Neural progenitor cell (in vitro differentiated cells): ENCODE measurements around the gene VSX2. TPM values are rescaled to one million over a fixed set of nuclear protein-coding genes. Genes with fewer than 3 reads are reported as not detected.
A peak's percentile ranks its signal among the peaks of the same experiment; 100 is the strongest.

Experiments
- DNase-seq: peaks from one replicate; pipeline ENCODE4 v3.0.0-alpha.2; 2016; ENCODE audit warnings: low spot score
- H2AFZ ChIP-seq: fragments of 200-600 bp; sonication (generic); replicated peaks from 2 replicates; pipeline ENCODE4 v1.6.1; 2016; ENCODE audit warnings: antibody characterized with exemption
- H3F3A ChIP-seq: fragments of 200-600 bp; sonication (generic); 2 replicates; pipeline ENCODE4 v1.6.1; 2016; ENCODE audit warnings: antibody characterized with exemption, low read depth
- H3K27ac ChIP-seq: fragments of 200-600 bp; sonication (generic); 2 replicates; pipeline ENCODE4 v1.5.1; 2016; ENCODE audit warnings: mild to moderate bottlenecking
- H3K27me3 ChIP-seq: fragments of 200-600 bp; sonication (generic); 2 replicates; pipeline ENCODE4 v1.6.1; 2016; ENCODE audit warnings: mild to moderate bottlenecking, moderate library complexity
- H3K36me3 ChIP-seq: fragments of 200-600 bp; sonication (generic); 2 replicates; pipeline ENCODE4 v1.5.1; 2016
- H3K4me1 ChIP-seq: fragments of 200-600 bp; sonication (generic); 2 replicates; pipeline ENCODE4 v1.6.1; 2016; ENCODE audit warnings: mixed run types
- H3K4me2 ChIP-seq: fragments of 200-600 bp; sonication (generic); 2 replicates; pipeline ENCODE4 v1.6.1; 2016
- H3K4me3 ChIP-seq: fragments of 200-600 bp; sonication (generic); 2 replicates; pipeline ENCODE4 v1.5.1; 2016
- H3K79me2 ChIP-seq: fragments of 200-600 bp; sonication (generic); 2 replicates; pipeline ENCODE4 v1.6.1; 2016; ENCODE audit warnings: low read depth
- H3K9ac ChIP-seq: fragments of 200-600 bp; sonication (generic); 2 replicates; pipeline ENCODE4 v1.6.1; 2016
- H3K9me3 ChIP-seq: fragments of 200-600 bp; sonication (generic); 2 replicates; pipeline ENCODE4 v1.5.1; 2016; ENCODE audit warnings: low read depth
- H4K20me1 ChIP-seq: fragments of 200-600 bp; sonication (generic); 2 replicates; pipeline ENCODE4 v1.6.1; 2016; ENCODE audit warnings: low read depth
- H3K27ac Mint-ChIP-seq: 3 replicates; pipeline ENCODE4 v1.8.0; 2021; ENCODE audit warnings: mixed read lengths
- H3K27me3 Mint-ChIP-seq: 2 replicates; pipeline ENCODE4 v1.8.0; 2022; ENCODE audit warnings: low read depth, mild to moderate bottlenecking, inconsistent platforms, moderate library complexity, mixed read lengths; ENCODE audit not compliant: insufficient read depth
- H3K36me3 Mint-ChIP-seq: 3 replicates; pipeline ENCODE4 v1.8.0; 2021; ENCODE audit warnings: mixed read lengths
- H3K4me1 Mint-ChIP-seq: 3 replicates; pipeline ENCODE4 v1.8.0; 2021; ENCODE audit warnings: mixed read lengths
- H3K4me3 Mint-ChIP-seq: 3 replicates; pipeline ENCODE4 v1.8.0; 2021; ENCODE audit warnings: mild to moderate bottlenecking, moderate library complexity, mixed read lengths
- H3K9me3 Mint-ChIP-seq: 3 replicates; pipeline ENCODE4 v1.8.0; 2020; ENCODE audit warnings: mixed read lengths
- EZH2 ChIP-seq: fragments of 200-600 bp; sonication (generic); IDR thresholded peaks from 2 replicates; pipeline ENCODE4 v1.6.1; 2017; ENCODE audit warnings: antibody characterized with exemption, mild to moderate bottlenecking, moderate library complexity
- EZH2phosphoT487 ChIP-seq: fragments of 200-600 bp; sonication (generic); IDR thresholded peaks from 2 replicates; pipeline ENCODE4 v1.6.1; 2017; ENCODE audit warnings: antibody characterized with exemption
- total RNA-seq: library from RNA; depleted of rRNA; stranded (reverse); fragments of >200 nt; gene quantifications from 2 replicates; pipeline ENCODE4 v1.2.3, GENCODE V29; 2015; ENCODE audit warnings: low replicate concordance
- TF ChIP-seq, protein P1 (sequence below): fragments of 200-600 bp; sonication (generic); IDR thresholded peaks from 2 replicates; pipeline ENCODE4 v1.5.1; 2017; ENCODE audit warnings: antibody characterized with exemption, mild to moderate bottlenecking

VSX2 gene
- total RNA-seq, 1 donor from 2014 or later = 0.51 TPM

DNA sequence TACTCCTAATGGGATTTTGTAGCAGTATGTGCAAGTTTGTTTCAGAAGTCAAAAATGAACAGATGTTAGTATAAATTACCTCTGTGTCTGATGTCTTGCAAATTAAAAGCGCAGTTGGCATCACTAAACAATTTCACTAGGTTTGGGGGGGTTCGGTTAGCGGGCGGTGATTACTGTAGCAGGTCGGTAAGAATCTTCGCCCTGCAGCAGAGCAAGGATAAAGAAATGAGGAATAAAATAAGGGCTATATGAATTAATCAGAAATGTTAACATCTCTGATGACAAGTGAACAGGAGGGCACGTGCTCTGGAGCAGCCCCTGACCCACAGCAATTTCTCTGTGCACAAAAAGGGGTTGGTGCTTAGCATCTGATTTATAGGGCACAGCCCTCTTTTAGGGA lies 43.6 kb upstream of the VSX2 start:
- H3K9me3 Mint-ChIP-seq = no peaks in the 10 kb centered on the region
- peaks cover 6% of the 10 kb centered on the region for H3K4me1 Mint-ChIP-seq

DNA sequence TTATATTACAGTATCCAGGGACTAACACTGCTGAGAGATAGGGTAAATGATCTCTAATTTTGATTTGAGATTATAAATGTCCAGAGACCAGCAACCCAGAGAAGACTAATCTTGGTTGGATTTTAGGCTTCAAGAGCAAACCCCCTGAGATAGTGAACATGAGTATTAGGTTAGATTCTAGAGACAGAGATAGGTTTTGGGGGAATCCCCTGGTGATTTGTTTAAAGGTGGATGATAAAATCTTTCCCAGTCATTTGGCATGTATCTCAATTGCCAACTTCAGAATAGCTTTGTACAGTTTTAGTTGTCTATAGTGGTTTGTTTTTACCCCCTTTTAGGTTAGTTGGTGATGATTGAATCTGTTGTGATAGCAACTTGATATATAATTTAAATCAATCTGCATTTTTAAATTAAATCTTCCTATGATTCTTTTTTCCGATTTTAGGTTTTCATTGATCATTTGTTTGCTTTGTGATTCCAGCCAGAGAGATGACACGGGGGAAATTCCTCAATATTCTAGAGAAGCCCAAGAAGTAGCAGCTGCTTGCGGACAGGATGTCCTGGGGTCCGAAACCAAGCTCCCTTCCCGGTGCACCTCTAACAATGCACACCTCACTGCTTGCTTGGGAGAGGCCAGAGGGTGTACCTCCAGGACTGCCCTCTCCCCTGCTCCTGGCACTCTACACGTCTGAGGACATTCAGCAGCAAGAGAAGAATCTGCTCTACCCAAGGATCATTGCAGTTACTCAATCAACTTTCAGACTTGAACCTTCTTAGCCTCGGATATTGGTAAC lies 40.6 kb upstream of the VSX2 start:
- TF ChIP-seq, protein P1, sequence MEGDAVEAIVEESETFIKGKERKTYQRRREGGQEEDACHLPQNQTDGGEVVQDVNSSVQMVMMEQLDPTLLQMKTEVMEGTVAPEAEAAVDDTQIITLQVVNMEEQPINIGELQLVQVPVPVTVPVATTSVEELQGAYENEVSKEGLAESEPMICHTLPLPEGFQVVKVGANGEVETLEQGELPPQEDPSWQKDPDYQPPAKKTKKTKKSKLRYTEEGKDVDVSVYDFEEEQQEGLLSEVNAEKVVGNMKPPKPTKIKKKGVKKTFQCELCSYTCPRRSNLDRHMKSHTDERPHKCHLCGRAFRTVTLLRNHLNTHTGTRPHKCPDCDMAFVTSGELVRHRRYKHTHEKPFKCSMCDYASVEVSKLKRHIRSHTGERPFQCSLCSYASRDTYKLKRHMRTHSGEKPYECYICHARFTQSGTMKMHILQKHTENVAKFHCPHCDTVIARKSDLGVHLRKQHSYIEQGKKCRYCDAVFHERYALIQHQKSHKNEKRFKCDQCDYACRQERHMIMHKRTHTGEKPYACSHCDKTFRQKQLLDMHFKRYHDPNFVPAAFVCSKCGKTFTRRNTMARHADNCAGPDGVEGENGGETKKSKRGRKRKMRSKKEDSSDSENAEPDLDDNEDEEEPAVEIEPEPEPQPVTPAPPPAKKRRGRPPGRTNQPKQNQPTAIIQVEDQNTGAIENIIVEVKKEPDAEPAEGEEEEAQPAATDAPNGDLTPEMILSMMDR = no peak
- no peak for TF ChIP-seq EZH2
- Histone ChIP-seq H4K20me1 (no peaks in the 10 kb centered on the region), H2AFZ (no peak overlapping the region), H3K36me3 (no peaks in the 10 kb centered on the region), H3K9ac (no peak overlapping the region), H3F3A (peaks cover 17% of the 10 kb centered on the region), H3K4me3 (no peak overlapping the region), H3K79me2 (no peaks in the 10 kb centered on the region), H3K9me3 (no peaks in the 10 kb centered on the region), H3K27me3 (no peaks in the 10 kb centered on the region), H3K4me1 (peaks cover 49% of the 10 kb centered on the region), H3K4me2 (no peak overlapping the region), H3K27ac (no peak overlapping the region)
- Mint-ChIP-seq H3K27me3 (no peaks in the 10 kb centered on the region), H3K36me3 (peaks cover 11% of the 10 kb centered on the region), H3K4me3 (no peak overlapping the region), H3K9me3 (no peaks in the 10 kb centered on the region), H3K4me1 (peaks cover 13% of the 10 kb centered on the region), H3K27ac (no peak overlapping the region)
- DNase-seq = no peak

More for the DNA sequence above, 43.6 kb upstream of the VSX2 start:
- H3K27me3 ChIP-seq = no peaks in the 10 kb centered on the region
- H3K79me2 ChIP-seq = no peaks in the 10 kb centered on the region
- H3K9ac ChIP-seq = no peak overlapping the region
- H3K36me3 Mint-ChIP-seq = peaks cover 10% of the 10 kb centered on the region
- no peaks in the 10 kb centered on the region for H3F3A ChIP-seq
- H3K4me1 ChIP-seq = peaks cover 30% of the 10 kb centered on the region
- H3K36me3 ChIP-seq = no peaks in the 10 kb centered on the region
- H3K27ac ChIP-seq = no peak overlapping the region
- H3K9me3 ChIP-seq = no peaks in the 10 kb centered on the region
- H3K27me3 Mint-ChIP-seq = no peaks in the 10 kb centered on the region
- TF ChIP-seq, protein P1 = no peak
- TF ChIP-seq EZH2 = no peak
- TF ChIP-seq EZH2phosphoT487 = no peak
- no peak for DNase-seq
- no peak overlapping the region for H3K4me3 Mint-ChIP-seq
- no peak overlapping the region for H3K27ac Mint-ChIP-seq
- no peak overlapping the region for H3K4me2 ChIP-seq
- H3K4me3 ChIP-seq = no peak overlapping the region
- H2AFZ ChIP-seq = no peak overlapping the region
- no peaks in the 10 kb centered on the region for H4K20me1 ChIP-seq

DNA sequence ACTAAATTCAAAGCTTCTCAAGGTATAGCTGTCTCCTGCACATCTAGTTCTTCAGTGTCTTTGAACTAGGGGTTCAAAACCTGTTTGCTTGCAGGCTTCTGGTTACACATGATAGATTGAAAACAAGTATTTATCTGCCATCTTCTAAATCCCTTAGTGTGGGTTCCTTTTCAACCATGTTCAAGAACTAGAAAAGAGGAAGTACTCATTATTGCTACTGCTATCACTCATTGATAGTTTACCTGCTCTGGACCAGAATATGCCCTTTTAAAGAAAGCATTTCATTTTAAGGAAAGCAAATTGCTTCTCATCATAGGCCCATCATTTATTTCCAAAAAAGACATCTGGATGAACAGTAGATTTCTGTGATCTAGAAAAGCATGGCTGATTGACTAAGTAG lies 37.1 kb upstream of the VSX2 start:
- peaks cover 22% of the 10 kb centered on the region for H3K4me1 Mint-ChIP-seq

More for the DNA sequence above, 37.1 kb upstream of the VSX2 start:
- Mint-ChIP-seq H3K27ac (no peak overlapping the region), H3K36me3 (peaks cover 11% of the 10 kb centered on the region), H3K27me3 (no peaks in the 10 kb centered on the region), H3K9me3 (no peaks in the 10 kb centered on the region), H3K4me3 (no peak overlapping the region)
- no peak for DNase-seq
- H3K27me3 ChIP-seq = no peaks in the 10 kb centered on the region
- H3K36me3 ChIP-seq = no peaks in the 10 kb centered on the region
- H2AFZ ChIP-seq = no peak overlapping the region
- H3K9ac ChIP-seq = no peak overlapping the region
- peak overlapping the region; percentile 92 for H3K27ac ChIP-seq
- no peaks in the 10 kb centered on the region for H3K9me3 ChIP-seq
- TF ChIP-seq, protein P1 = no peak
- no peak for TF ChIP-seq EZH2
- no peak for TF ChIP-seq EZH2phosphoT487
- H3F3A ChIP-seq = peaks cover 35% of the 10 kb centered on the region
- peak overlapping the region; percentile 71 for H3K4me2 ChIP-seq
- H3K4me1 ChIP-seq = peaks cover 51% of the 10 kb centered on the region
- no peak overlapping the region for H3K4me3 ChIP-seq
- H3K79me2 ChIP-seq = no peaks in the 10 kb centered on the region
- H4K20me1 ChIP-seq = no peaks in the 10 kb centered on the region
